GM18526 (cell line): ENCODE measurements around the gene C13orf42.

Experiments
- POLR2A ChIP-seq: IDR thresholded peaks from 3 replicates; pipeline ENCODE4 v1.6.1; 2011; ENCODE audit not compliant: insufficient read length; ENCODE audit errors: extremely low read depth

The C13orf42 gene

DNA sequence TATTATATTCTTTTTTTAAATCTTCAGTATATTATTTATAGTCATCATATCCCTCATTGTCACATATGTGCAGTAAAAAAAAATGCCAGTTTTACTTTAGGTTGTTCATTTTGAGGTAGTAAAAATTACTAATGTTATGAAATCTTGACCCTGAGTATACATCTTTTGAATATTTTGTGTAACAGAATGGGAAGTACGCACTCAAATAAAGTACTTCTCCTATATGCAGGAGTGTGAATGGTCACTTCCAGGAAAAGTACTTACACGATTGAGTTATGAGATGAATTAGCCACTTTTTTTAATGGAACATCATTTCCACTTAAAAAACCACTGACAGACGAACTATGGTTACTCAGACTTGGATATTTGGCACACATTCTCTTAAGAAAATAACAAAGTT is 58.5 kb downstream of the C13orf42 start:
- TF ChIP-seq POLR2A = no peak

GRCh38 chr13:51050021-51050830 is 60.8 kb downstream of the C13orf42 start:
- TF ChIP-seq POLR2A = no peak

DNA sequence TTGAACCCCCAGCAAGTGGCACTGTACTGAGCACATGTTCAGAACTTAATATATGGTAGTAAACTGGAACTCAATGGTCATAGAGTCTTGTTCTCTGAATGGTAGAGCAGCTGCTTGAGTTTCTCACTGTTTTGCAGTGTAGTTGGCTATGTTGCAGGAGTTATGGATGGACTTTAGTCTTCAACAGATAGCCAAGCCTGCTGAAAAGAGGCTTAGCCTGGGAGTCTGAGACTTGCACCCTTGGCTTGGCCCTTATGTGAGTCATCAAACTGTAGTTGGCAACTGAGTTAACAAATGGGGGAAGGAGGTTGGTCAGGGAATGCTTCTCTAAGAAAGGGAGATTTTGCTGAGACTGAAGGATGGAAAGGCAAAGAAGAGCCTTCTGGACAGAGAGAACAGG is 62.5 kb downstream of the C13orf42 start:
- no peak for TF ChIP-seq POLR2A

DNA sequence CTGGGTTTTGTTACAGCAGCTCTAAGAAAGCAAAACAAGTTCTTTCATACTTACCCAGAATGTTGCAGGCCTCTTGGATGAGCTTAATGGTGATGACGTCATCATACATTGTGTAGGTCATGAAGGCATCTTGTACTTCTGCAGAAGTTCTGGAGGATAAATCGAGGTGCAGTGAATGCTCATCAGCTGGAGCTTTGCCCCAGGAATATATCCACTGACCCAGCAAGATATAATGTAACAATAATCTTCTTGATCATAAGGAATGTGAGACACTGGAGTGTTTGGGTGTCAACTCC is 63.0 kb downstream of the C13orf42 start:
- no peak for TF ChIP-seq POLR2A

DNA sequence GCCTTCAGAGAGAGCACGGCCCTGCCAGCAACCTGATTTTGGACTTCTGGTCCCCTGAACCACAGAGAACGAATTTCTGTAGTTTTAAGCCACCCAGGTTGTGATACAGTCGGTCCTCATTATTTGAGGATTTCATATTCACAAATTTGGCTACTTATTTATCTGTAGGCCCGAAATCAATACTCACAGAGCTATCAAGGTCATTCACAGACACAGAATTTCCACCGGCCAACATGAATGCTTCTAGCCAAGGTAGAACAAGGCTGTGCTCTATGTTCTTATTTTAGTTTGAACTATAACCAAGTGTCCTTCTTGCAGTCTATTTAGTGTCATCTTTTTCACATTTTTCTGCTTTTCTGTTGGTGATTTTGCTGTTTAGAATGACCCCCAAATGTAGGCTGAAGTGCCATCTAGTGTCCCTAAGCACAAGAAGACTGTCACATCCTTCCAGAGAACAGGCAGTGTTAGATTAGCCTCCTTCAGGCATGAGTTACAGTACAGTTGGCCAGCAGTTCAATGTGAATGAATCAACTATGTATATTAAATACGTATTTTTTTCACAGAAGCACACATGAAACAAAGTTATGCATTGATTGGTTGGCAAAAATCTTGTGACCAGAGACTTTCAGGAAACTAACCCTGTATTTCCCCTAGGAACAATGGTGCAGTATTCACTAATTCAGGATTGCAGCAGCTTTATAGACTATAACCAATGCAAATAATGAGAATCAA is 63.5 kb downstream of the C13orf42 start:
- TF ChIP-seq POLR2A = no peak

DNA sequence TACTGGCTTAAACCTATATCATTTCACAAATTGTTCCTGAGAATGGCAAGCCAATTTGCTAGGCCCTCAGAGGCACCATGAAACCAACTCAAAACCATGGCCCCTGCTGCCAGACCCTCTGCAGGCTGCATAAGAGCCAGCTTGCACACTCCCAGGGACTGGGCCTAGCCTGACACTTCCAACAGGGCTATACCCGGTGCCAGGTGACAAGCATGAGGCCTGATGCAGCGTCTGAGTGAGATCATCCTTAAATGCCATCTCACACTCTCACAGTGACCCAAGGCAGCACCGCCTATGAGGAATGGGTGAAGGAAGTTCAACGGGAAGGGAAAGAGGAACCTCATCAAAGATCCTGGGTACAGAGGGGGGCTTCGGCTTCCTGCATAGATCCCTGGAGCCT is 65.6 kb downstream of the C13orf42 start:
- TF ChIP-seq POLR2A = no peak

DNA sequence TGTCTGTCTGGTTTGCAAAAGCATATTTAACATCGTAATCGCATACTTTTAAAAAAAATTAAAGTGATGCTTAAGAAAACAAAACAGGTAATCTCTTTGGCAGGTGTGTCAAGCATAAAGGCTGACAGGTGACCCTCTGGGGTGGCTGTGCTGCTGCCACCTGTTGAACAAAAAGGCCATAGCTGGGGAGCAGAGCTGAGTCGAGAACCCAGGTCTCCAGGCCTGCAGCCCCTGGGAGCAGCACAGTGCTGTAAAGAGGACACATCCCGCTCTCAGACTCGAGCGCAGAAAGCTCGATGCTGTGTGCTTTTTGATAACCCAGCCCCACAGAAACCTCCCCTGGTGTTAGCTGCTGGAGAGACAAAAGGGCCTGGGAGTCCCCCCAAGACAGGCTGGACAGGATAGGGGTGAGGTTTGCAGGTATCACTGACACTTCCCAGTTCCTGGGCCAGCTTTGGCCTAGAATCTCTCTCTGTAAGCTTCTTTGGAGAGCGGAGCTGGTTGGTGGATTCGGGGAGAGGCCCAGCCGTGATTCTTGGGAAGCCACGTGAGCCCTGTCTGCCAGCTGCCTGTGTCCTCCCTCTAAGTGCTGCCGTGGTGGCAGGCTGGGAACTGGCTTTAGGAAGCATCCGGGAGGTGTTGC is 66.9 kb downstream of the C13orf42 start:
- TF ChIP-seq POLR2A = no peak

DNA sequence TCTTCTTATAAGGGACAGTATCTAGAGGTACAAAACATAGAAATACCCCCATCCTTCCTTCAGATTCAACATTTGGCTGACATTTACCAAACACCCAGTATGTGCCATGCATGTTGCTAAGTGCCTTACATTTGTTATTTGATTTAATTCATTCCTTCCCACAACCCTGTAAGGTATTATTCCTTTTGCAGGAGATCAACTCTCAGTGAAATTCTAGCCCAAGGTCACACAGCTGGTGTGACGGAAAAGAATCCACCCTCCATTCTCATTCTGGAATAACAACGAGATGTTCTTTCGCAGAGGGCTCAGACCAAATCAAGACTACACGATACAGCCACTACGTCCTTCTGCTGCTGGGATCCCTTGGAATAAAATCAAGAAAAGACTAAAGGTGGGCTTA is 67.8 kb downstream of the C13orf42 start:
- no peak for TF ChIP-seq POLR2A

DNA sequence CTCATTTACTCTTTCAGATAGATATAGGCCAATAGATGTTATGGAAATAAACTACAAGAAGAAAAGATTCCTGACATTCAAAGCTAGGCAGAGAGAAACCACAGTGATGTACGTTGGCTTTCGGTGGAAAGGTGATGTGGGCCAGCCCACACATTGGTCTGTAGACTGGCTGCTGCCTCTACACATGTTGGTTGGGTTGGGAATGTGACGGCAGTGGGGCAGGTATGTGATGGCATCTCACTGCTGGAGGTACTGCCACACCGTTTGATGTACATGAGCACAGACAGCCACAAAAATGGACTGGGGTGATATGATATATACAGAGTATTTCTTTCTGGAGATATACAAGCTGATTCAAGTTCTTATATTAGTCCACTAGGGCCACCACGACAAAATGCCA is 69.4 kb downstream of the C13orf42 start:
- no peak for TF ChIP-seq POLR2A

GRCh38 chr13:51041126-51041525 is 69.9 kb downstream of the C13orf42 start:
- TF ChIP-seq POLR2A = no peak

DNA sequence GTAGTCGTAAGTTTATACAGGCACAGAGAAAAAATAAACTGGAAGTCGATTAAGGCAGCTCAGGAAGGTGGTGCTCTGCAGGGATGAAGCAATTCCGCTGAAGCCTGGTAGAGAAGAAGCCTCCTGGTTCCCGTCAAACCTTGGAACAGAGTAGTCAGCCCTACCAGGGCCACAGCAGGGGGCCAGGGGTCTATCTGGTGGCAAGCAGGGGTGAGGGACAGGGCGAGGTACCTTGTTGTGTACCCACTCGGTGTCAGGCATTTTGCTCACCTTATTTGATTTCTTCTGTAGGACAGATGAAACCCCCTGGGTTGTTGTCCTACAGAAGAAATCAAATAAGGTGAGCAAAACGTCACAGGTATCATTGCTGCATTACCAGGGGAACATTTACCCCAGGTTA is 70.6 kb downstream of the C13orf42 start:
- no peak for TF ChIP-seq POLR2A

GRCh38 chr13:51036418-51036817 is 74.7 kb downstream of the C13orf42 start:
- TF ChIP-seq POLR2A = no peak

GRCh38 chr13:51035978-51036377 is 75.1 kb downstream of the C13orf42 start:
- TF ChIP-seq POLR2A = no peak

DNA sequence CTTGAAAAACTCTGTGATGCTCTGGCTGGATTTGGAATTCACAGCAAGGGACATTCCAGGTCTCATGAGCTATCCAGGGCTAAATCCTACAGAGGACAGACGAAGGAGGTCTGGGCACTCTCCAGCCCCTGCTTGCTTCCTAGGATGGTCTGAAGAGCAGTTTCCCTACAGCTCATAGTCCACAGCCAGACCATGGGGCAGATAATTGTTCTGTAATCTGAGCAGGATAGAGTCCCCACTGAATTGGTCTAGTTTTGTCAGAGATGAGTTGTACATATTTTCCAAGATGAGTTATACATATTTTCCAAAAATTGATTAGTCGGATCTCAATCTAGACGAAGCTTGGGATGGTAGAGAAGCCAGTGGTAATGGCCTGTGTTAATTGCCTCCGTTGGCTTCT is 75.6 kb downstream of the C13orf42 start:
- TF ChIP-seq POLR2A = no peak

- no peak for TF ChIP-seq POLR2A
These were observed 76.2 kb downstream of the C13orf42 start for GRCh38 chr13:51034906-51035305.
